Mammary epithelial cell (primary cell): ENCODE results near the gene MS4A8.

Source experiments
- CTCF ChIP-seq, 2 donors: IDR thresholded peaks in 1 of 2; conservative IDR thresholded peaks in 1 of 2; 2 replicates each; pipeline ENCODE4 v1.5.1; 2011 to 2012; ENCODE audit warnings: inconsistent platforms in 2 of 2, low read length in 2 of 2, mild to moderate bottlenecking in 2 of 2, control low read depth in 1 of 2, low read depth in 1 of 2; ENCODE audit not compliant: insufficient read depth in 1 of 2; ENCODE audit errors: extremely low read depth in 1 of 2
- EZH2 ChIP-seq: IDR thresholded peaks from 2 replicates; pipeline ENCODE4 v1.6.1; 2012; ENCODE audit warnings: low read length, inconsistent platforms, borderline replicate concordance

GRCh38 chr11:60718524-60719316, 19.3 kb downstream of the MS4A8 start:
- TF ChIP-seq CTCF (conservative IDR thresholded peaks at IDR 0.05 in 1 of 2, IDR thresholded peaks at IDR 0.05 in 1 of 2; ENCODE audit: extremely low read depth in 1 of 2, insufficient read depth in 1 of 2, low read depth in 1 of 2, low read length in 2 of 2) (no peak), EZH2 (no peak)
